ENCODE results near the gene TEX36.

- TF ChIP-seq CTCF (conservative IDR thresholded peaks at IDR 0.05) (no peak), EZH2 (IDR thresholded peaks at IDR 0.05; ENCODE audit: low read depth) (no peak)
Measured at GRCh38 chr10:125627646-125628045, 55.3 kb downstream of the TEX36 start.
